ACC112 (cell line): Measurements from ENCODE around the gene LYAR.
"Not testable (repeated sequence)": the region's sequence is repeated elsewhere in the genome, so short reads cannot be mapped to it uniquely, and the experiment has no call there.

Experiments used
- H2AFZ ChIP-seq: fragments of 200-600 bp; sonication (generic); one replicate; pipeline ENCODE4 v1.6.0; 2017; ENCODE audit warnings: antibody characterized with exemption, low read length; ENCODE audit not compliant: unreplicated experiment
- H3K27ac ChIP-seq: fragments of 200-600 bp; sonication (generic); 2 replicates; pipeline ENCODE4 v1.5.1; 2014; ENCODE audit warnings: low read depth, mild to moderate bottlenecking, antibody characterized with exemption, low read length, moderate library complexity
- H3K27me3 ChIP-seq: fragments of 200-600 bp; sonication (generic); 2 replicates; pipeline ENCODE4 v1.6.1; 2014; ENCODE audit warnings: mild to moderate bottlenecking, antibody characterized with exemption, low read length, moderate library complexity, mixed read lengths; ENCODE audit not compliant: insufficient read depth
- H3K36me3 ChIP-seq: fragments of 200-600 bp; sonication (generic); 2 replicates; pipeline ENCODE4 v1.6.1; 2016; ENCODE audit warnings: mild to moderate bottlenecking, antibody characterized with exemption, low read length, moderate library complexity, mixed read lengths; ENCODE audit not compliant: insufficient read depth
- H3K4me1 ChIP-seq: fragments of 200-600 bp; sonication (generic); one replicate; pipeline ENCODE4 v1.6.1; 2016; ENCODE audit warnings: low read length, mixed read lengths; ENCODE audit not compliant: insufficient read depth, unreplicated experiment, control insufficient read depth
- H3K4me3 ChIP-seq: fragments of 200-600 bp; sonication (generic); 2 replicates; pipeline ENCODE4 v1.5.1; 2014; ENCODE audit warnings: mild to moderate bottlenecking, low read depth, low read length
- H3K79me2 ChIP-seq: fragments of 200-600 bp; sonication (generic); one replicate; pipeline ENCODE4 v1.6.0; 2016; ENCODE audit warnings: low read length; ENCODE audit not compliant: control insufficient read depth, unreplicated experiment, insufficient read depth

The LYAR gene

GRCh38 chr4:4260185-4260751 lies 29.7 kb downstream of the LYAR start:
- H3K36me3 ChIP-seq = no peaks in the 10 kb centered on the region
- no peak overlapping the region for H3K27ac ChIP-seq
- H3K79me2 ChIP-seq = no peaks in the 10 kb centered on the region
- H2AFZ ChIP-seq = peak overlapping the region; percentile 98
- H3K27me3 ChIP-seq = peaks cover 6% of the 10 kb centered on the region
- peaks cover 8% of the 10 kb centered on the region for H3K4me1 ChIP-seq
- H3K4me3 ChIP-seq = peak overlapping the region; percentile 58

DNA sequence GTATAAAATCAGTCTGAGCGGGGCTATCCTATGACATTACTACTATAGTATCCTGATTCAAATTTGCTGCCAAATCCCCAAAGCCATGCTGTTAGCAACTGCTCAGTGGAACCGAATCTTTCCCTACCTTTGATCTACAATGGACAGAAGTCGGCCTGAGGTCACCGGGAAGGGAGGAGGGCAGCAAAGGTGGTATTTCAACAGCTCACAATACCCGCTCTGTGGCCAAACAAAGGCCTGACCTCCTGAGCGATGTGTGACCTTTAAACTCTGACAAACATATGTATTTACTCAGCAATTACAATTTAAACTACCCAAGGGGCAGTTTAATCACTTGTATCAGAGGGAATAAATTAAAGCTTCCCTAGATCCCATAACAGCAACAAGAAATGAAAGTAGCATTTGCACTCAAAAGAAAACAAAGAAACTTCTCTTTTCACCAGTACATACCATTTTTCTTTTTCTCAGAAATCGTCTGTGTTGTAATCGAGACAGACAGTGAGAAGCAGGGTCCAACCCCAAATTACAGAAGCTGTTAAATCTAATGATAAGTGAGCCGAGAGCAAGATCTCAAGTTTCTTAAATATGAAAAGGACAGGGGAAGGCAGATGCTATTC lies 30.4 kb downstream of the LYAR start:
- Histone ChIP-seq H2AFZ (peak overlapping the region; percentile 98), H3K79me2 (no peaks in the 10 kb centered on the region), H3K36me3 (no peaks in the 10 kb centered on the region), H3K27ac (no peak overlapping the region), H3K27me3 (peaks cover 12% of the 10 kb centered on the region), H3K4me1 (peaks cover 8% of the 10 kb centered on the region), H3K4me3 (peak overlapping the region; percentile 58)

- peaks cover 18% of the 10 kb centered on the region for H3K27me3 ChIP-seq
- H3K79me2 ChIP-seq, H3K4me1 ChIP-seq, H3K27ac ChIP-seq, H3K4me3 ChIP-seq, H3K36me3 ChIP-seq, H2AFZ ChIP-seq: not testable (repeated sequence)
Observed at GRCh38 chr4:4257705-4258104, 32.2 kb downstream of the LYAR start.

DNA sequence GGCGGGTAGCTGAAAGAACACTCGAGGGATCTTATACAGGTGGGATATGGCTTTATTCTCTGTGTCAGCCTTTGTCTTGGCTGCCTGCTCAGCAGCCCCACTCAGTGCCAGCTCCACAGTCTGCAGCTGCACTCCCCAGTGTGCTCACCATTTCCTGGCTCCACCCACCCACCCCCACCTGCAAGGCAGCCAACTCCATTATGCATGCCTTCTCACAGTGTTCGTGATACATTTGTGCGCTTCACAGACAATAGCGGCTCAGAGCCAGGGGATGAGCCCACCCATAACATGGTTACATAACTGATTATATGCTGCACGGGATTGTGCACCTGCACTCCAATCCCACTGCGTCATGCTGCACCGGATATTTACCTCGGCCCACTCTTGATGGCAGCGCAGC lies 33.2 kb downstream of the LYAR start:
- Histone ChIP-seq H2AFZ (no peak overlapping the region), H3K36me3 (no peaks in the 10 kb centered on the region), H3K27me3 (peaks cover 18% of the 10 kb centered on the region), H3K4me3 (no peak overlapping the region), H3K27ac (no peak overlapping the region), H3K79me2 (no peaks in the 10 kb centered on the region), H3K4me1 (peaks cover 8% of the 10 kb centered on the region)

DNA sequence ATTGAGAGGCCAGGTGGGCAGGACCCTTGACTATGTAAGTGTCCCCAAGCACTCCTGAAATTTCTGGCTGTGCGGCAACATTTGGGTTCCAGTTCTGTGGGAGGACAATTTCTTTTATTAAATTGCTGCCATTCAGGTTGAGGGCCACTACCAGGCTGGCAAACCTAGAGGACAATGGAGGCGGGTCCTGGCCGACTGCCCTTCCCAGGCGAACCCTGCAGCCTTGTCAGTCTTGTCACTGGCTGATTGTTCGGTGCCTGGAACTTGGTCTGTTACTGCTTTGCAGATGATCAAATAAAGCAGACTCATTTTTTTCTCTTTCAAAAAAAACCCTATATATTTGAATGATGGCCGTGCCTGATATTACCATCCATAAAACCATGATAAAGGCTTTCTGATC lies 35.3 kb downstream of the LYAR start:
- Histone ChIP-seq H3K4me3 (no peak overlapping the region), H3K4me1 (peaks cover 6% of the 10 kb centered on the region), H3K27me3 (peaks cover 18% of the 10 kb centered on the region), H3K27ac (no peak overlapping the region), H3K36me3 (no peaks in the 10 kb centered on the region), H3K79me2 (no peaks in the 10 kb centered on the region), H2AFZ (no peak overlapping the region)

DNA sequence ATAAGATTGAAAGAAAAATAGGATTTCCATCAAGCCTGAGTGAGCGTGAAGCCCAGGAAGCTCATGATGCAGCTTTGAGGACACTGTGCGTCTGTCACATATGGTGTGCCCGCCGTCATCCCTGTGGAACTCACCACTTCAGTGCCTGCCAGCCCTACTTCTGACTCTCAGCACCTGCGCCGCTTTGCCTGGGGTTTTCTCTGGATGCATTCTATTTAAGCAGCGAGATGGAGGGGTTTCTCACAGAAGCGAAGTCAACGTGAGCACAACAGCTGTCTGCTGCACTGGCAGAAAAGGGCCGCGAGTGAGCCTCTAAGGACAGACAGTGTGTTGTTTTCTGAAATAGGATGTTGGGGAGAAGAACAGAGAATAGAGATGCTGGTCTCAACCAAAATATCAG lies 35.8 kb downstream of the LYAR start:
- peaks cover 18% of the 10 kb centered on the region for H3K27me3 ChIP-seq
- no peaks in the 10 kb centered on the region for H3K36me3 ChIP-seq
- H3K4me1 ChIP-seq = peaks cover under 1% of the 10 kb centered on the region
- no peak overlapping the region for H3K27ac ChIP-seq
- H2AFZ ChIP-seq = no peak overlapping the region
- H3K4me3 ChIP-seq = no peak overlapping the region
- no peaks in the 10 kb centered on the region for H3K79me2 ChIP-seq

GRCh38 chr4:4249866-4250265 lies 40.1 kb downstream of the LYAR start:
- H3K4me3 ChIP-seq = no peak overlapping the region
- peaks cover 6% of the 10 kb centered on the region for H3K4me1 ChIP-seq
- H3K27me3 ChIP-seq = peaks cover 9% of the 10 kb centered on the region
- H3K27ac ChIP-seq = no peak overlapping the region
- peaks cover 3% of the 10 kb centered on the region; the same call in 1 of the 2 replicates for H3K36me3 ChIP-seq
- no peak overlapping the region for H2AFZ ChIP-seq
- H3K79me2 ChIP-seq = peaks cover 12% of the 10 kb centered on the region

- H3K27me3 ChIP-seq, H3K36me3 ChIP-seq, H3K4me1 ChIP-seq, H3K27ac ChIP-seq, H2AFZ ChIP-seq: not testable (repeated sequence)
- Histone ChIP-seq H3K4me3 (peak overlapping the region; percentile 96), H3K79me2 (peaks cover 12% of the 10 kb centered on the region)
Observed at GRCh38 chr4:4249342-4249741, 40.6 kb downstream of the LYAR start.

DNA sequence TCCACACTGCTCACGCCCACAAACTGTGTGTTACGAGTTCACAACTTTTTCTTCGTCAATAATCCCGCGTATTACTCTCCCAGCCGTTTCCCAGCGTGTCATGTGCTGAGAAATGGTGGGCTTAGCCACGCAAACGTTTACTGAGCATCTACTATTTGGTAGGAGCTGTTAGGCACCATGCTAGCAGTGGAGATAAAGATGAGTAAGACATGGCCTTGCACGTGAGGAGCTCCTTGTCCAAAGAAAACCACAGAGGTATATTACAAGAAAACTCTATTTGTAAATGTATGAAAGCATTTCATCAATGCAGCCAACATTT lies 41.1 kb downstream of the LYAR start:
- no peaks in the 10 kb centered on the region for H3K27me3 ChIP-seq
- peaks cover 3% of the 10 kb centered on the region; the same call in 1 of the 2 replicates for H3K36me3 ChIP-seq
- peak overlapping the region; percentile 90 for H3K27ac ChIP-seq
- peaks cover 12% of the 10 kb centered on the region for H3K79me2 ChIP-seq
- H3K4me1 ChIP-seq = peaks cover 6% of the 10 kb centered on the region
- H3K4me3 ChIP-seq = peak overlapping the region; percentile 96
- H2AFZ ChIP-seq = peak overlapping the region; percentile 92

DNA sequence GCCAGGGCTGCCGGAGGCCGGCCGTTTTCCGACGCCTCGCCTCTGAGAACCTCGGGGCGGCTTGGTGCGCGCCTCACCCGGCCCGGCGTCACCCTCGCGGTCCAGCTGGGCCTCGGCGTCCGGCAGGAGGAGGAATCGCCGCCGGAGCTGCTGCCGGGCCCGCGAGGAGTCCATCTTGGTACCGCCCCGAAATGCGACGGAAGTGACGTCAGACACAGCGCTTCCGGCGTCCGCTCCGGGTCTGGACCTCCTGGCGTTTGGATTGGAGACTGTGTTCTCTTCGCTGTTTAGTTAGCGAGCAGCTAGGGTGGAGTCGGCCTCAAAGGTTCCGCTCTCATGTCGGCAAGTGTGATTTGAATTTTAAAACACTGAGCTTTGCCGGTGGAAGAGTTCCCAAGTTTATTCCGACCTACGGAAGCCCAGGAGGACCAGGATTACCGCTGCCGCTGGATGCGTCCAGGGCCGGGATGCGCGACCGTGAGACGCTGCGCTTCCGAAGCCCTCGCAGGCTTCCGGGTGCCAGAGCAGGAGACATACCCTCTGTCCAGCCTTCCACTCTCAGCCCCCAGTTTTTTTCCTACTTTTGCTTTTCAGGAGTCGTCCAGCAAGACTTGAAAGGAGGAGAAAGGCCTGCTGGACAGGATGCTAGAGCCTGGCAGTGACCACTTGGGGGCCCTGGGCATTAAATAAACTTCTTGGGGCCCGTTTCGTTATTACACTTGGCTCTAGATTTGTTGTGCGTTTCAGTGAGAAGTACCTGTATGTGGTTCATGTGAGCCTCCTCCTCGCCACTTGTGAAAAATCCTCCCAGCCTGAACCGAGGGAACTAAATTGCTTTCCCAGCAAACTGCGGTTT lies 41.7 kb downstream of the LYAR start, which contains the start of gene TMEM128:
TMEM128 (minus strand) TSS at position 195 of the 856 bp plus-strand sequence; CDS start at position 174, 21 bp downstream.
- Histone ChIP-seq H3K4me3 (peak within 1 kb of the TSS; percentile 96), H3K79me2 (peaks cover 12% of the 10 kb centered on the region), H3K27ac (peak within 1 kb of the TSS; percentile 90), H3K4me1 (peaks cover 6% of the 10 kb centered on the region), H3K27me3 (no peaks in the 10 kb centered on the region), H3K36me3 (peaks cover 3% of the 10 kb centered on the region; the same call in 1 of the 2 replicates), H2AFZ (peak within 1 kb of the TSS; percentile 92)
